HepG2 (cell line): ENCODE data around the gene MLNR. TPM values are rescaled to one million over a fixed set of nuclear protein-coding genes. Genes with fewer than 3 reads are reported as not detected.

ENCODE experiments used
- ATAC-seq: fragments of 200-7000 bp; cut with Tn5 transposase; 3 replicates; pipeline ENCODE4 v1.9.1; 2020; ENCODE audit warnings: mild to moderate bottlenecking, moderate library complexity
- BruUV-seq: library from RNA; stranded (reverse); fragments of 400-500 nt; replicated peaks from 2 replicates; lab custom pipeline; 2021; lab: Mats Ljungman, UMichigan
- CTCF ChIA-PET: fragments of 300-600 bp; formaldehyde crosslinking; extraction: SDS; loops from one replicate; lab custom pipeline; 2021; ENCODE audit warnings: low total read pairs, inconsistent platforms, low intra/inter-chr PET ratio; lab: Yijun Ruan, JAX
- POLR2A ChIA-PET: fragments of 350-600 bp; sonication (Branson Sonifier 250); formaldehyde crosslinking; loops from one replicate; lab custom pipeline; 2020; ENCODE audit warnings: antibody characterized with exemption, inconsistent platforms; lab: Yijun Ruan, JAX
- DNase-seq: peaks from one replicate; pipeline ENCODE4 v3.0.0-alpha.2; 2015; ENCODE audit warnings: low spot score
- FAIRE-seq: peaks from 3 replicates; lab custom pipeline; 2011; peaks lifted over from hg19 to GRCh38; lab: Jason Lieb, UNC
- H2AFZ ChIP-seq: one replicate; pipeline ENCODE4 v1.6.1; 2011; ENCODE audit warnings: low read length, inconsistent platforms
- H3K27ac ChIP-seq: fragments of 300-600 bp; 3 replicates; pipeline ENCODE4 v1.8.0; 2011; ENCODE audit warnings: mixed run types, mild to moderate bottlenecking, mixed read lengths, low read length, inconsistent platforms; ENCODE audit not compliant: insufficient read depth; ENCODE audit errors: extremely low read length
- H3K27me3 ChIP-seq, 2 experiments: fragments of 200-600 bp in 1 of 2; 2 replicates in 1 of 2; 3 replicates in 1 of 2; pipeline versions ENCODE4 v1.6.0 to v1.8.0; 2011; ENCODE audit warnings: low read length in 2 of 2, mild to moderate bottlenecking in 2 of 2, moderate library complexity in 2 of 2, inconsistent platforms in 1 of 2; ENCODE audit not compliant: insufficient read depth in 2 of 2, control insufficient read depth in 1 of 2
- H3K36me3 ChIP-seq, 2 experiments: fragments of 200-600 bp in 1 of 2; replicated peaks in 1 of 2; 2 replicates in 1 of 2; 3 replicates in 1 of 2; pipeline versions ENCODE4 v1.5.1 to v1.8.0; 2011; ENCODE audit warnings: low read length in 2 of 2, inconsistent platforms in 1 of 2; ENCODE audit not compliant: insufficient read depth in 2 of 2, control insufficient read depth in 1 of 2
- H3K4me1 ChIP-seq: 2 replicates; pipeline ENCODE4 v1.5.1; 2012; ENCODE audit warnings: low read length, inconsistent platforms; ENCODE audit not compliant: insufficient read depth
- H3K4me2 ChIP-seq: 2 replicates; pipeline ENCODE4 v1.6.0; 2011; ENCODE audit warnings: low read depth, low read length, inconsistent platforms
- H3K4me3 ChIP-seq, 3 experiments: fragments of 200-600 bp in 1 of 3; sonication (generic), shearing (Covaris generic) in 1 of 3; replicated peaks in 1 of 3; 2 replicates each; pipeline ENCODE4 v1.5.1; 2011 to 2016; ENCODE audit warnings: low read length in 3 of 3, inconsistent platforms in 2 of 3, low read depth in 2 of 3, mild to moderate bottlenecking in 2 of 3, control low read depth in 1 of 3, mixed read lengths in 1 of 3; ENCODE audit not compliant: insufficient read depth in 1 of 3
- H3K79me2 ChIP-seq: one replicate; pipeline ENCODE4 v1.6.1; 2011; ENCODE audit warnings: low read length, inconsistent platforms; ENCODE audit not compliant: insufficient read depth
- H3K9ac ChIP-seq: 2 replicates; pipeline ENCODE4 v1.6.0; 2011; ENCODE audit warnings: mild to moderate bottlenecking, low read depth, low read length, inconsistent platforms; ENCODE audit not compliant: insufficient read depth
- H3K9me3 ChIP-seq: 2 replicates; pipeline ENCODE4 v1.5.1; 2012; ENCODE audit warnings: mild to moderate bottlenecking, low read length
- H4K20me1 ChIP-seq: 2 replicates; pipeline ENCODE4 v1.6.0; 2011; ENCODE audit warnings: inconsistent platforms, mild to moderate bottlenecking, low read length, moderate library complexity; ENCODE audit not compliant: insufficient read depth
- GPN1 ChIP-seq: sonication (generic); formaldehyde crosslinking; IDR thresholded peaks from 2 replicates; pipeline ENCODE4 v1.5.1; 2020; ENCODE audit warnings: missing genetic modification reagents, borderline replicate concordance
- THAP11 ChIP-seq: IDR thresholded peaks from 2 replicates; pipeline ENCODE4 v1.6.1; 2016; ENCODE audit warnings: missing biosample characterization, missing genetic modification reagents
- U2AF1 ChIP-seq: fragments of 200-400 bp; formaldehyde crosslinking; optimal IDR thresholded peaks from 2 replicates; pipeline ENCODE3; 2017; ENCODE audit warnings: mild to moderate bottlenecking, low read depth, low read length
- YEATS2 ChIP-seq: sonication (generic); formaldehyde crosslinking; IDR thresholded peaks from 2 replicates; pipeline ENCODE4 v1.4.0; 2020; ENCODE audit warnings: missing genetic modification reagents, borderline replicate concordance
- ZNF20 ChIP-seq: sonication (generic); formaldehyde crosslinking; IDR thresholded peaks from 2 replicates; pipeline ENCODE4 v1.4.0; 2020; ENCODE audit warnings: mild to moderate bottlenecking, moderate library complexity, missing genetic modification reagents
- ZNF615 ChIP-seq: sonication (generic); formaldehyde crosslinking; IDR thresholded peaks from 2 replicates; pipeline ENCODE4 v1.5.0; 2020; ENCODE audit warnings: mild to moderate bottlenecking, missing genetic modification reagents, borderline replicate concordance
- ZNF652 ChIP-seq: IDR thresholded peaks from 2 replicates; pipeline ENCODE4 v1.6.1; 2016; ENCODE audit warnings: low read depth, borderline replicate concordance
- ZSCAN29 ChIP-seq: sonication (generic); formaldehyde crosslinking; conservative IDR thresholded peaks from 2 replicates; pipeline ENCODE4 v1.4.0; 2020; ENCODE audit warnings: mild to moderate bottlenecking, missing genetic modification reagents
- WGBS: methylation state at CpG from one replicate; pipeline ENCODE4 v1.1.6; 2017; ENCODE audit warnings: low lambda C conversion rate; 5-methylcytosine and 5-hydroxymethylcytosine counted together
- in situ Hi-C: cut with HindIII; loops from 2 replicates; pipeline ENCODE4 v1.10.0; 2017; ENCODE audit warnings: low pct_unique_long_range_greater_than_20kb; ENCODE audit not compliant: extremely low pct_ligation_motif_present
- intact Hi-C: fragments of 100-400 bp; cut with micrococcal nuclease; formaldehyde crosslinking; loops from one replicate; pipeline ENCODE4 v1.10.0; 2022; ENCODE audit not compliant: unreplicated experiment
- polyA plus RNA-seq, 8 experiments: library from polyadenylated mRNA; depleted of rRNA in 3 of 8; stranded (reverse) in 7 of 8; unstranded in 1 of 8; fragments of >200 nt; fragmentation: Illumina TruSeq in 4 of 8; extraction: Trizol in 4 of 8; gene quantifications; 2 replicates each; pipeline versions ENCODE4 v1.2.1 to v1.2.3, GENCODE V29; 2011 to 2016; ENCODE audit warnings: low read depth in 4 of 8, missing spikeins in 1 of 8, mixed read lengths in 1 of 8; ENCODE audit not compliant: insufficient read depth in 1 of 8
- total RNA-seq, 5 experiments: library from RNA; depleted of rRNA; stranded (reverse); fragments of >200 nt; fragmentation: Illumina TruSeq; extraction: Trizol; gene quantifications; 2 replicates each; pipeline ENCODE4 v1.2.3, GENCODE V29; 2016; ENCODE audit warnings: low read depth in 1 of 5
- TF ChIP-seq, protein P1 (sequence below): sonication (generic); formaldehyde crosslinking; IDR thresholded peaks from 2 replicates; pipeline ENCODE4 v1.4.0; 2020; ENCODE audit warnings: missing genetic modification reagents, borderline replicate concordance
- TF ChIP-seq, protein P2 (sequence below): sonication (generic); formaldehyde crosslinking; IDR thresholded peaks from 2 replicates; pipeline ENCODE4 v1.4.0; 2020; ENCODE audit warnings: mild to moderate bottlenecking, missing genetic modification reagents

Gene MLNR
- total and polyA plus RNA-seq, 2 of the 13 experiments (the other 11 are each of a cell fraction or from before 2014, with no cell fraction given) = 0.46 TPM; not detected in 1

DNA sequence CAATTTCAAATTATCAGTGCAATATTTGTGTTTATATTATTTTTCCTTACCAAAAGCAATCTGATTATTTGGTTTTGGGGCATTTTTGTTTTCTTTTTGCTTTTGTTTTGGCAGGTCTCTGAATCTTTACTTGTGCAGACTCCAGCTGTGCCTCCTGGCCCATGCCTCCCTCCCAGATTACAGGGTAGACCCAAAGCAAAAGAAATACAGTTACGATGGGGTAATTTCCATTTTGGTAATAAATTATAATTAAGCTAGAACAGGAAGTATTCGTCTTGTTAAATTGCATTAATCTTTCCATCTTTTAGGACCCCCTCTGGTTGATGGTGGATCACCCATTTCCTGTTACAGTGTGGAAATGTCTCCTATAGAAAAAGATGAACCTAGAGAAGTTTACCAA, 29.2 kb upstream of the MLNR start:
- CTCF ChIA-PET = no interaction called here

More for the DNA sequence above, 29.2 kb upstream of the MLNR start:
- Histone ChIP-seq H3K27me3 (no peaks in the 10 kb centered on the region), H3K4me1 (no peaks in the 10 kb centered on the region), H4K20me1 (no peaks in the 10 kb centered on the region), H3K9ac (no peak overlapping the region), H3K36me3 (peaks cover 8 to 61% of the 10 kb centered on the region in 2 experiments), H3K27ac (no peak overlapping the region), H2AFZ (no peak overlapping the region), H3K4me2 (no peak overlapping the region), H3K9me3 (no peaks in the 10 kb centered on the region), H3K79me2 (no peaks in the 10 kb centered on the region), H3K4me3 (no peak overlapping the region)
- intact Hi-C loops = no loop called here
- no TSS peak for BruUV-seq
- no peak for DNase-seq
- no peak for FAIRE-seq
- TF ChIP-seq, protein P1, sequence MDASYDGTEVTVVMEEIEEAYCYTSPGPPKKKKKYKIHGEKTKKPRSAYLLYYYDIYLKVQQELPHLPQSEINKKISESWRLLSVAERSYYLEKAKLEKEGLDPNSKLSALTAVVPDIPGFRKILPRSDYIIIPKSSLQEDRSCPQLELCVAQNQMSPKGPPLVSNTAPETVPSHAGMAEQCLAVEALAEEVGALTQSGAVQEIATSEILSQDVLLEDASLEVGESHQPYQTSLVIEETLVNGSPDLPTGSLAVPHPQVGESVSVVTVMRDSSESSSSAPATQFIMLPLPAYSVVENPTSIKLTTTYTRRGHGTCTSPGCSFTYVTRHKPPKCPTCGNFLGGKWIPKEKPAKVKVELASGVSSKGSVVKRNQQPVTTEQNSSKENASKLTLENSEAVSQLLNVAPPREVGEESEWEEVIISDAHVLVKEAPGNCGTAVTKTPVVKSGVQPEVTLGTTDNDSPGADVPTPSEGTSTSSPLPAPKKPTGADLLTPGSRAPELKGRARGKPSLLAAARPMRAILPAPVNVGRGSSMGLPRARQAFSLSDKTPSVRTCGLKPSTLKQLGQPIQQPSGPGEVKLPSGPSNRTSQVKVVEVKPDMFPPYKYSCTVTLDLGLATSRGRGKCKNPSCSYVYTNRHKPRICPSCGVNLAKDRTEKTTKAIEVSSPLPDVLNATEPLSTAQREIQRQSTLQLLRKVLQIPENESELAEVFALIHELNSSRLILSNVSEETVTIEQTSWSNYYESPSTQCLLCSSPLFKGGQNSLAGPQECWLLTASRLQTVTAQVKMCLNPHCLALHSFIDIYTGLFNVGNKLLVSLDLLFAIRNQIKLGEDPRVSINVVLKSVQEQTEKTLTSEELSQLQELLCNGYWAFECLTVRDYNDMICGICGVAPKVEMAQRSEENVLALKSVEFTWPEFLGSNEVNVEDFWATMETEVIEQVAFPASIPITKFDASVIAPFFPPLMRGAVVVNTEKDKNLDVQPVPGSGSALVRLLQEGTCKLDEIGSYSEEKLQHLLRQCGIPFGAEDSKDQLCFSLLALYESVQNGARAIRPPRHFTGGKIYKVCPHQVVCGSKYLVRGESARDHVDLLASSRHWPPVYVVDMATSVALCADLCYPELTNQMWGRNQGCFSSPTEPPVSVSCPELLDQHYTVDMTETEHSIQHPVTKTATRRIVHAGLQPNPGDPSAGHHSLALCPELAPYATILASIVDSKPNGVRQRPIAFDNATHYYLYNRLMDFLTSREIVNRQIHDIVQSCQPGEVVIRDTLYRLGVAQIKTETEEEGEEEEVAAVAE = no peak
- TF ChIP-seq ZSCAN29 (no peak), THAP11 (CRISPR knock-in tag) (no peak), ZNF652 (no peak), U2AF1 (no peak), ZNF615 (CRISPR knock-in tag) (no peak), ZNF20 (no peak), GPN1 (CRISPR knock-in tag) (no peak), YEATS2 (CRISPR knock-in tag) (no peak)
- TF ChIP-seq, protein P2, sequence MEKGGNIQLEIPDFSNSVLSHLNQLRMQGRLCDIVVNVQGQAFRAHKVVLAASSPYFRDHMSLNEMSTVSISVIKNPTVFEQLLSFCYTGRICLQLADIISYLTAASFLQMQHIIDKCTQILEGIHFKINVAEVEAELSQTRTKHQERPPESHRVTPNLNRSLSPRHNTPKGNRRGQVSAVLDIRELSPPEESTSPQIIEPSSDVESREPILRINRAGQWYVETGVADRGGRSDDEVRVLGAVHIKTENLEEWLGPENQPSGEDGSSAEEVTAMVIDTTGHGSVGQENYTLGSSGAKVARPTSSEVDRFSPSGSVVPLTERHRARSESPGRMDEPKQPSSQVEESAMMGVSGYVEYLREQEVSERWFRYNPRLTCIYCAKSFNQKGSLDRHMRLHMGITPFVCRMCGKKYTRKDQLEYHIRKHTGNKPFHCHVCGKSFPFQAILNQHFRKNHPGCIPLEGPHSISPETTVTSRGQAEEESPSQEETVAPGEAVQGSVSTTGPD (CRISPR knock-in tag) = no peak
- POLR2A ChIA-PET = no interaction called here
- ATAC-seq = no peak
- 96% methylated on average over 2 of the region's 2 CpGs for WGBS
- in situ Hi-C loops = no loop called here
